Measurements from ENCODE around the gene NAA10. TPM values are rescaled to one million over a fixed set of nuclear protein-coding genes. Genes with fewer than 3 reads are reported as not detected.

Gene NAA10

DNA sequence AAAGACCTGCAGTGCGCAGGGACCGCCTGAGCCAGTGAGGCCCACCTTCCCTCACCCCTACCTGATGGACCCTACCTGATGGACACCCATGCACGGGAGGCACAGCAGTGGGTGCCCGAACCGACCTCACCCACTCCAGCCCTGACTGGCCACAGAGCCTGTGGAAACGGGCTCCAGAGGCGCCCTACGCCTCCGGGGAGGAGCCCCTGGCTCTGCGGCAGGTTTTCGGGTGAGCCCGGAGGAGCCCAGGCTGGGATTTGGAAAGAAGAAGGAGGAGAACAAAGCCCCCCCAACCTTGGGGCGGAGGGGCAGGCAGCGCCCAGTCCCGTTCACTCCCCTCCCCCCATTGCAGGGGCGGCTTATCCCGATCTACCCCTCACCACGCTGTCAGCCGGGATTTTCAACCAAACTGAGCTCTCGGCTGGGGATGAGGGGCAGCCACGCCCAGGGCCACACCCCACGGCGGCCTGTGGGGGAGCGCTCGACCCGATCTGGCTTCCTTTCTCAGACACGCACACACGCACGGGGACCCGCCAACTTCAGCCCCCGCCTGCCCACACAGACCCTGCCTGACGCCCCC, 49.5 kb downstream of the NAA10 start:
- Histone ChIP-seq H3K9ac (ENCODE audit: low read depth, low read length) (no peak overlapping the region), H3K4me1 (ENCODE audit: control insufficient read depth, insufficient read depth, low read length) (no peaks in the 10 kb centered on the region), H3K36me3 (ENCODE audit: insufficient read depth, low read length) (no peaks in the 10 kb centered on the region), H3K4me3 (ENCODE audit: low read length) (no peak overlapping the region), H3K27me3 (ENCODE audit: control insufficient read depth, insufficient read depth, low read length) (peaks cover 67% of the 10 kb centered on the region), H3K4me2 (ENCODE audit: low read length) (no peak overlapping the region), H3K9me3 (replicated peaks; ENCODE audit: low read length) (no peaks in the 10 kb centered on the region)

DNA sequence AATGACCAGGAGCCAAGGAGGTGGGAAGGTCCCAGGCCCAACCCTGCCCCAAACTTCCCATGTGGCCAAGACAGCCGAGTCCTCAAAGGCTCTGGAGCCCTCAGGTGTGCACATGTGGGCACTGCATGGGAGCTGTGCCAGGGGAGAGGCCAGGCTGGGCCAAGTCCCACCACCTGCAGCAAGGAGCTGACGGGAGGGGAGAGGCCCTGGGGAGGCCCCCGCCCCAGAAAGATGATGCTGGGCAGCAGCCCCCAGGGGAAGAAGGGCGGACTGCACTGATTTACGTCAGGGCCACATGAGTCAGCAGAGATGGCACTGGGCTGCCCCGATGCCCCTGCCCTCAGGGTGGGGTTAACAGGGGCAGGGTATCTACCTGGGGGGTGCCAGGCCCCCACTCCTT, 50.2 kb downstream of the NAA10 start:
- no peak overlapping the region for H3K4me3 ChIP-seq (ENCODE audit: low read length)
- H3K4me2 ChIP-seq (ENCODE audit: low read length): no peak overlapping the region
- peaks cover 72% of the 10 kb centered on the region for H3K27me3 ChIP-seq (ENCODE audit: control insufficient read depth, insufficient read depth, low read length)
- no peaks in the 10 kb centered on the region for H3K36me3 ChIP-seq (ENCODE audit: insufficient read depth, low read length)
- H3K9ac ChIP-seq (ENCODE audit: low read depth, low read length): no peak overlapping the region
- no peaks in the 10 kb centered on the region for H3K9me3 ChIP-seq (replicated peaks; ENCODE audit: low read length)
- no peaks in the 10 kb centered on the region for H3K4me1 ChIP-seq (ENCODE audit: control insufficient read depth, insufficient read depth, low read length)

DNA sequence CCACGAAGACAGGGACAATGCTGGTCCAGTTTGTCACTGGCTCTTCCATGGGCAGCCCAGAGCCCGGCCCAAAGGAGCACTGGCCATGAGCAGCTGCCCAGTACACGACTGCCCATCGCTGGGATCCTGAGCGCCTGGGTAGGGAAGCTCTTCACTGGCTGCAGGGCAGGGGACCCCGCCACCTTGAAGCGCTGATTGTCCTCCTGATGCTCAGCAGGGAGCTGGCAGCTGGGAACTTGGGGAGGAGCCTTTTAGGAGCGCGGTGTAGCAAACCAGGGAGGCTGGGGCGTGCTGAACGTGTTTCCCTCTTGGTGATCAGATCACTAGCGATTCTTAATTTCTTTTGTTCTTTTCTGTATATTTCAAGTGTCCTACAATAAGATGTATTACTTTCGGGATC, 50.7 kb downstream of the NAA10 start:
- no peak overlapping the region for H3K4me2 ChIP-seq (ENCODE audit: low read length)
- no peaks in the 10 kb centered on the region for H3K4me1 ChIP-seq (ENCODE audit: control insufficient read depth, insufficient read depth, low read length)
- no peak overlapping the region for H3K4me3 ChIP-seq (ENCODE audit: low read length)
- H3K9me3 ChIP-seq (replicated peaks; ENCODE audit: low read length): no peaks in the 10 kb centered on the region
- no peaks in the 10 kb centered on the region for H3K36me3 ChIP-seq (ENCODE audit: insufficient read depth, low read length)
- H3K27me3 ChIP-seq (ENCODE audit: control insufficient read depth, insufficient read depth, low read length): peaks cover 76% of the 10 kb centered on the region
- H3K9ac ChIP-seq (ENCODE audit: low read depth, low read length): no peak overlapping the region

DNA sequence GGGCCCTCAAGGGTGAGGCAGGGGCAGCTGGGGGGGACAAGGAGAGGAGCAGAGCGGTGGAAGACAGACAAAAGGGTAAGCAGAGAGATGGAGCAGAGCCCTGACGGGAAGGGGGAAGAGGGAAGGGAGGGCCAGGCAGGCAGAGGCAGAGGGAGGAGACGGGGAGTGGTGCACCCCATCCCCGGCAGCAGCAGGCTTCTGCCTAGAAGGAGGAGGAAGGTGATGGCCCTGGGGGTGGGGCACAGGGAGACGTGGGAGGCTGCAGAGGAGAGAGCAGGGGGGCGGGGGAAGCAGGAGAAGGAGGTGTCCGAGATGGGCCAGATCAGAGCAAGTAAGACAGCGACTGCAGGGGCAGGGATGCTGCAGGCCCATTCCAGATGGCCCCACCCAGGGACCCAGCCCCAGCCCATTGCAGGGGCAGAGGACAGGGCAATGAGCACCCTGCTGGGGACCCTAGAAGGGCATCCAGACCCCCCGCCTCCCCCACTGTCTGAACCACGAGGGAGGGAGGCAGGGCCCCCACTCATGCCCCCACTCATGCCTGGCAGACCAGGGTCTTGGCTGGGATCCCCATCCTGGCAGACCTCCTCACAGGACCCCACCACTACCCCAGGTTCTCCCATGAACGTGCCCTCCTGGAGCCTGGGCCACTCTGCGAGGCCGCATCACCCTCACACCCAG, 51.5 kb downstream of the NAA10 start:
- Histone ChIP-seq H3K9ac (ENCODE audit: low read depth, low read length) (no peak overlapping the region), H3K27me3 (ENCODE audit: control insufficient read depth, insufficient read depth, low read length) (peaks cover 81% of the 10 kb centered on the region), H3K4me1 (ENCODE audit: control insufficient read depth, insufficient read depth, low read length) (no peaks in the 10 kb centered on the region), H3K4me3 (ENCODE audit: low read length) (no peak overlapping the region), H3K9me3 (replicated peaks; ENCODE audit: low read length) (no peaks in the 10 kb centered on the region), H3K4me2 (ENCODE audit: low read length) (no peak overlapping the region), H3K36me3 (ENCODE audit: insufficient read depth, low read length) (no peaks in the 10 kb centered on the region)

DNA sequence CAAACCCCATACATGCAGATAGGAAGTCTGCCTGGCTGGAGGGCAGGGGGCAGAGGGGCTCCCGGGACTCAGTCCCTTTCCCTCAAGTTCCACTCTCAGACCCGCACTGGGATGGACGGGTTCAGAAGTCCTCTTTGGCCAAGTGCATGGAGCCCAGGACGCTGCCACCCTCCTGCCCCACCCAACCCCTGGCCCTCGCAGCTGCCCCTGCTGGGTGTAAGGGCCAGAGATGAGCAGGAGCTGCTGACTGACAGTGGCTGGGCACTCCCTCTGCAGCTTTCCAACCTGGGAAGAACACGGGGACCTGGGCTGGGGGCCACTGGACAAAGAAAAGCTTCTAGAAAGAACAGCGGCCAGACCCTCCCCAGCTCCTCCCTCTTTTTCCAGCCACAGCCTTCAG, 52.3 kb downstream of the NAA10 start:
- Histone ChIP-seq H3K9ac (ENCODE audit: low read depth, low read length) (no peak overlapping the region), H3K27me3 (ENCODE audit: control insufficient read depth, insufficient read depth, low read length) (peaks cover 79% of the 10 kb centered on the region), H3K9me3 (replicated peaks; ENCODE audit: low read length) (no peaks in the 10 kb centered on the region), H3K4me2 (ENCODE audit: low read length) (no peak overlapping the region), H3K4me1 (ENCODE audit: control insufficient read depth, insufficient read depth, low read length) (no peaks in the 10 kb centered on the region), H3K4me3 (ENCODE audit: low read length) (no peak overlapping the region), H3K36me3 (ENCODE audit: insufficient read depth, low read length) (no peaks in the 10 kb centered on the region)

DNA sequence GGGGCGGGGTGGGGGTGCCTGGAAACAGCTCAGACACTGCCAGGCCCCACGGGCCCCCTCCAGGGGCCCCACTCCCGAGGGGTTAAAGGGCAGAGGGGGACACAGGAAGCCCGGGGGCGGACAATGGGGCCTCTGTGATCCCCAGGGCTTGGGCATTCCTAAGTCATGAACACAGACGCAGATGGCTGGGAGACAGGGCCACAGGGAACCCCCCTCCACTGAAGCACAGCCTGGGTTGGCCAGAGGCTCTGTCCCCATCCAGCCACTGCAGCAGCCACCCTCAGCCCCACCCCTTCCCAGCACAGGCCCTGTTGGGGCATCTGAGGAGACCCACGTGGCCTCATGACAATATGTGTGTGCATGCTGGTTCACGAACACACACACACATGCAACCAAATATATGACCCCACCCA, 52.7 kb downstream of the NAA10 start:
- no peak overlapping the region for H3K4me2 ChIP-seq (ENCODE audit: low read length)
- no peaks in the 10 kb centered on the region for H3K9me3 ChIP-seq (replicated peaks; ENCODE audit: low read length)
- H3K4me1 ChIP-seq (ENCODE audit: control insufficient read depth, insufficient read depth, low read length): no peaks in the 10 kb centered on the region
- H3K9ac ChIP-seq (ENCODE audit: low read depth, low read length): no peak overlapping the region
- no peak overlapping the region for H3K4me3 ChIP-seq (ENCODE audit: low read length)
- H3K27me3 ChIP-seq (ENCODE audit: control insufficient read depth, insufficient read depth, low read length): peaks cover 74% of the 10 kb centered on the region
- no peaks in the 10 kb centered on the region for H3K36me3 ChIP-seq (ENCODE audit: insufficient read depth, low read length)

DNA sequence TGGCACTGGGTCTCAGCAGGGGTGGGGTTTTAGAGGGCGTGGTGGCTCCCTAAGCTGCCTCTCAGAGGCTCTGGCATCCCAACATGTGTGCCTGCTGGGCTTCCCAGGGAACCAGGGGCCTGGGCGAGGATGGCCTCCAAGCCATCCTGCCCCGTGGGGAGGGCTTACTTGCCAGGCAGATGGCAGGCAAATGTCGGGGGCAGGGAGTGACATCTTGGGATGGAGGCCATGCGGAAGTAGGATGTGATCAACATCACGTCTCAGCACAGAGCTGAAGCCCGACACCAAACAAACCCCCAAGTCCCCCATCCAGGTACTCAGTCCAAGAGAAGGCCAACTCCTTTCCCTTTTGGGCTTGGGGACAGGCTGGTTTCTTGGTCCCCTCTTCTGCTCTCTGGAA, 53.6 kb downstream of the NAA10 start:
- Histone ChIP-seq H3K4me3 (ENCODE audit: low read length) (no peak overlapping the region), H3K4me2 (ENCODE audit: low read length) (no peak overlapping the region), H3K36me3 (ENCODE audit: insufficient read depth, low read length) (no peaks in the 10 kb centered on the region), H3K9ac (ENCODE audit: low read depth, low read length) (no peak overlapping the region), H3K9me3 (replicated peaks; ENCODE audit: low read length) (no peaks in the 10 kb centered on the region), H3K27me3 (ENCODE audit: control insufficient read depth, insufficient read depth, low read length) (peaks cover 66% of the 10 kb centered on the region), H3K4me1 (ENCODE audit: control insufficient read depth, insufficient read depth, low read length) (no peaks in the 10 kb centered on the region)

DNA sequence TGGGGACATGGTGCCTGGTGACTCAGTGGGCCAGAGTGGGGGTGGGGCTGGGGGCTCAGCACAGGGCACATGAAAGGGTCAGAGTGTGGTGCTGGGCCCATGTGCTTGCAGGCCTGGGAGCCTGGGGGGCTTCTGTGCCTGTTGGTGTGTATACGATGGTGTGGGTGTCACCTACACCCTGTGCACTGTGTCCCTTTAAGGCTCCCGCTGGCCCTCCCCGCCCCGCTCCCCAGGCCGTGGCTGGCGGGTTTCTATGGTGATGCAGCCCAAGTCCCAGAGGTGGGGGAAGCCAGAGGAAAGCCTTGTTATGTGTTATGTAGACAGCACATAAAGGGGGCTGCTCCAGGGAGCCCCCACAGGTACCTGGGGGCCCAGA, 54.4 kb downstream of the NAA10 start:
- Histone ChIP-seq H3K4me3 (ENCODE audit: low read length) (no peak overlapping the region), H3K9ac (ENCODE audit: low read depth, low read length) (no peak overlapping the region), H3K4me2 (ENCODE audit: low read length) (no peak overlapping the region), H3K27me3 (ENCODE audit: control insufficient read depth, insufficient read depth, low read length) (peaks cover 64% of the 10 kb centered on the region), H3K9me3 (replicated peaks; ENCODE audit: low read length) (no peaks in the 10 kb centered on the region), H3K36me3 (ENCODE audit: insufficient read depth, low read length) (no peaks in the 10 kb centered on the region), H3K4me1 (ENCODE audit: control insufficient read depth, insufficient read depth, low read length) (no peaks in the 10 kb centered on the region)

DNA sequence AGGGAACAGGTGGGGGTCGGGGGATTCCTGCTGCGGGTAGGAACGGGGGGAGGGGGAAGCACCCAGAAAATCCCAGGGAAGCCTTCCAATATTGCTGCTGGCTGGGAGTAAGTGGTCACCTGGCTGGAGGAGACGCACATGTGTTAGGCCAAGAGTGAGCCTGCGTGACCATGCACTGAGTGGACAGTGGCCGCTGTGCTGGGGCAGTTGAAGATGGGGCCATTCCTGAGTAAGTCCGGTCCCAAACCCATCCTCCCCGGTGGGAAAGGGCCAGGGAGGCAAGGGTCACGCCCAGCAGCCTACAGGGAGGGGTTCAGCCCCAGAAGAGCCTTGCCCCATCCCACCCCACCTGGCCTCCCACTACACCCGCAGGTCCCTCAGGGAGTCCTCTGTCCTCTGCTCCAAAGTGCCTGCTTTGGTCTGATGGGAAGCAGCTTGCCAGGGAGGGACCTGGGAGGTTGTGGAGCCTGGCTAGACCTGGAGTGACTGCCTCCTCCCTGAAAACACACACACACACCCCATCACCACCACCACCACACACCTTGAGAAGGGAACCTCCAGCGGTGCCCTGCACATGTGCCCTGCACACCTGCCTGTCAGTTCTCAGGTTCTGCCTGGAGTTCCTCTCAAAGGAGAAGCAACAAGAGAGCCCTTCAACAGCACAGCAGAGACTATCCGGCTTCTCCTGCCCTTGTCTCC, 54.9 kb downstream of the NAA10 start:
- Histone ChIP-seq H3K36me3 (ENCODE audit: insufficient read depth, low read length) (no peaks in the 10 kb centered on the region), H3K4me2 (ENCODE audit: low read length) (no peak overlapping the region), H3K27me3 (ENCODE audit: control insufficient read depth, insufficient read depth, low read length) (peaks cover 58% of the 10 kb centered on the region)

More for the DNA sequence above, 54.9 kb downstream of the NAA10 start:
- Histone ChIP-seq H3K4me3 (ENCODE audit: low read length) (no peak overlapping the region), H3K4me1 (ENCODE audit: control insufficient read depth, insufficient read depth, low read length) (no peaks in the 10 kb centered on the region), H3K9me3 (replicated peaks; ENCODE audit: low read length) (no peaks in the 10 kb centered on the region), H3K9ac (ENCODE audit: low read depth, low read length) (no peak overlapping the region)

Small RNA genes lying within 50 kb of the gene (small RNA-seq; reads per million reads assigned to genes)
- not detected for gene MIR3202-1
